M059J (cell line): Measurements from ENCODE around the gene ADIPOR1. TPM values are rescaled to one million over a fixed set of nuclear protein-coding genes. Genes with fewer than 3 reads are reported as not detected.

Source experiments
- DNase-seq: peaks from one replicate; pipeline ENCODE4 v3.0.0-alpha.2; 2012; ENCODE audit warnings: low read depth
- total RNA-seq: library from RNA; depleted of rRNA; stranded (reverse); fragments of >200 nt; shearing (Covaris generic); gene quantifications from 2 replicates; pipeline ENCODE4 v1.2.3, GENCODE V29; 2014

Gene ADIPOR1
- total RNA-seq, 1 experiment from 2014 or later, result 150 TPM

GRCh38 chr1:202968895-202969295 lies 10.8 kb upstream of the ADIPOR1 start:
- DNase-seq, result peak; percentile 77

GRCh38 chr1:202968351-202968750 lies 10.2 kb upstream of the ADIPOR1 start:
- no peak for DNase-seq

- peak; percentile 51 for DNase-seq
These were observed 9.7 kb upstream of the ADIPOR1 start for GRCh38 chr1:202967684-202968281.

GRCh38 chr1:202966006-202966898 lies 8.1 kb upstream of the ADIPOR1 start:
- no peak for DNase-seq

GRCh38 chr1:202965422-202965821 lies 7.3 kb upstream of the ADIPOR1 start:
- DNase-seq, result no peak

GRCh38 chr1:202964791-202965410 lies 6.8 kb upstream of the ADIPOR1 start:
- DNase-seq, result peak; percentile 26

- DNase-seq, result no peak
These were observed 3.2 kb upstream of the ADIPOR1 start for GRCh38 chr1:202961220-202961880.

- peak; percentile 86 for DNase-seq
These were observed 1.1 kb upstream of the ADIPOR1 start for GRCh38 chr1:202959276-202959620.

GRCh38 chr1:202958544-202959275 lies 598 bp upstream of the ADIPOR1 start:
- peak; percentile 18 for DNase-seq

- no peak for DNase-seq
These were observed 1.1 kb downstream of the ADIPOR1 start for GRCh38 chr1:202956969-202957368.

GRCh38 chr1:202954057-202954745 lies 3.9 kb downstream of the ADIPOR1 start:
- DNase-seq, result no peak

GRCh38 chr1:202953392-202953791 lies 4.7 kb downstream of the ADIPOR1 start:
- no peak for DNase-seq

- DNase-seq, result peak; percentile 74
These were observed 5.3 kb downstream of the ADIPOR1 start for GRCh38 chr1:202952818-202953217.

- no peak for DNase-seq
These were observed 6.0 kb downstream of the ADIPOR1 start for GRCh38 chr1:202952099-202952498.

- no peak for DNase-seq
These were observed 6.7 kb downstream of the ADIPOR1 start for GRCh38 chr1:202951437-202951836.

GRCh38 chr1:202945483-202945882 lies 12.6 kb downstream of the ADIPOR1 start:
- no peak for DNase-seq

GRCh38 chr1:202944438-202944921 lies 13.6 kb downstream of the ADIPOR1 start:
- DNase-seq, result no peak

GRCh38 chr1:202942426-202942825 lies 15.7 kb downstream of the ADIPOR1 start:
- no peak for DNase-seq

GRCh38 chr1:202941372-202941771 lies 16.7 kb downstream of the ADIPOR1 start:
- DNase-seq, result no peak

- DNase-seq, result no peak
These were observed 17.6 kb downstream of the ADIPOR1 start for GRCh38 chr1:202940561-202940960.
